A549 (cell line): ENCODE measurements around the gene POU3F3. TPM values are rescaled to one million over a fixed set of nuclear protein-coding genes. Genes with fewer than 3 reads are reported as not detected.

Experiments used
- polyA plus RNA-seq, 4 experiments: library from polyadenylated mRNA; depleted of rRNA in 3 of 4; stranded (reverse); fragments of >200 nt; fragmentation: RNase III in 1 of 4; extraction: RNeasy Plus Mini Kit Qiagen cat#74134 plus additional on column Dnase treatment in 1 of 4; gene quantifications; 2 replicates in 3 of 4; 3 replicates in 1 of 4; pipeline ENCODE4 v1.2.3, GENCODE V29; 2011 to 2017
- small RNA-seq, 6 experiments: library from RNA; depleted of rRNA; stranded (forward); fragments of <200 nt; gene quantifications; one replicate each; pipeline ENCODE3, GENCODE V24; 2012

Gene POU3F3
- polyA plus RNA-seq, 2 of the 4 experiments (the other 2 are of a cell fraction): 0.03 TPM; not detected in 1

Small RNA genes within 50 kb of the gene (small RNA-seq; reads per million reads assigned to genes)
- 0 reads per million in 6 experiments for gene AC018730.1

Other genes starting within 250 kb of the POU3F3 start
- gene MRPS9, start 184.0 kb downstream of the POU3F3 start, polyA plus RNA-seq (2011; rRNA removed): 30.7 and 54.4 TPM in 2 replicates
- gene MRPS9, start 184.0 kb downstream of the POU3F3 start, polyA plus RNA-seq (2017; fragmentation: RNase III; extraction: RNeasy Plus Mini Kit Qiagen cat#74134 plus additional on column Dnase treatment): 40.5 to 45.5 TPM (median 42.5 TPM) in 3 replicates